NCI-H2029 treated with DMSO at 0.1 percent for 48 hours (cell line): ENCODE data around the gene CLUH.
A peak's percentile ranks its signal among the peaks of the same experiment; 100 is the strongest.
"Not testable (repeated sequence)": the region's sequence is repeated elsewhere in the genome, so short reads cannot be mapped to it uniquely, and the experiment has no call there.

Source experiments
- DNase-seq: peaks from one replicate; lab custom pipeline; 2025; lab: John Stamatoyannopoulos, UW

CLUH gene

DNA sequence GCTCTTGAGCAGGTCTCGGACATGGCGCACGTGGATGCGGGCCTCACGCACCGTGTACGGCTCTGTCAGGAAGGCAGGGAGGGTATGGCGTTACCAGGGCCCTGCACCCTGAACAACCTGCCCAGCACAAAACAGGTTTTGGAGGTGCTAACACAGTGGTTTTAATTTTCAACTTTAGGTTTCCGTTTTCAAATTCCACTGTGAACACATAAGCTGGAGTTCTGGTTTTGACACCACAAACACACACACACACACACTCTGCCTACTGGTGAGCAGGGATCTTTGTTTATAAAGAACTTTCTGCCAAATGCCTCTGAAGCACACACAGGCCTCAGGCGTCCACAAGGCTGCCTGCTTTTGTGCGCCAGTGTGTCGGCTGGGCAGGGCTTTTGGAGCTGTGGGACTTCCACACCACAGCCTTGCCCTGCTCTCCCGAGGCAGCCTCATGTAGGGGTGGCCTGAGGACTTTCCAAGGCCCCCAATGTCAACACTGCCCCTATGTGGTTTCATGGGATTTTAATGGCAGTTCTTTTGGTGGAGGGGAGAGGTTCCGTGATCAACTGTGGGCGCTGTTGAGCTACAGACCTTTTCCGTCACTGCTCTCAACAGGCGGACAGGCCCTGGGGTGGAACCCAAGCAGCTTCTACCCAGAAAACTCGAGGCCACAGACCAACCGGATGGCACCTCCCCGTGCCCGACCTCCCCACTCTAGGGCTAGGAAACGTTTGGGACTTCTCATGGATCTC, 9.4 kb downstream of the CLUH start:
- no peak for DNase-seq

DNA sequence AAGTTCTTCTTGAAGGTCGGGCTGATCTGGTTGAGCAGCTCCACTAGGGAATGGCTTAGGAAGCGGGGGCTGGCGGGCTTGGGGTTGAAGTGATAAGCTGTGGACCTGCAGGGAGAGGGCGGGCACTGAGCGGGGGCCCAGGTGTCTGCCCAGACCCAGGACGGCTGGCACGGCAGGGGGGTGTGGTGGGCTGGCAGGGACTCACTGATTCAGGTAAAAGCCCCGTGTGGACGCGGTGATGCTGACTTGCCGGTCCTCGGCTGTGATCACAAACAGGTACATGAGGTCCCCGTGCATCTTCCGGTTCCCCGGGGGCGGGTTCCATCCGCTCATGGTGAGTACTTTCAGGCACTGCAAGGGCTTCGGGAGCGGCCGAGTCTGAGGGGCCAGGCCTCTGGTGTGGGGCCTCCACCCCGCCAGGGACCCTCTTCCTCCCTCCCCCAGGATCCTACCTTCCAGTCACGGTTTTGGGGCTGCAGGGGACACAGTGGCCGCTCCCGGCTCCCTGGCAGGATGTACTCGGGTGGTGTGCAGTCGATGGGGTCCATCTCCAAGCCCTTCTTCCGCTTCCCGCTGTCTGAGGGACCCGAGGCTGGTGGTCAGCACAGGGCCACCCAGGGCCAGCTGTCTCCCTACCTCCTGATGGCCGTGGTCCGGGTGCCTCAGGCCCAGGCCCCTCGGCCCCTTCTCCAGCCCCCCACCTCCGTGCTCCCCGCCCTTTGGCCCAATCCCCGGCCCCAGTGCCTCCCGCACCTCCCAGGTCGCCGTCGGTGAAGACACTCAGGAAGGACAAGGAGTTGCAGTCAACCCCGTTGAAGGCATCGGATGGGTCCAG, 10.2 kb downstream of the CLUH start:
- DNase-seq = no peak

DNA sequence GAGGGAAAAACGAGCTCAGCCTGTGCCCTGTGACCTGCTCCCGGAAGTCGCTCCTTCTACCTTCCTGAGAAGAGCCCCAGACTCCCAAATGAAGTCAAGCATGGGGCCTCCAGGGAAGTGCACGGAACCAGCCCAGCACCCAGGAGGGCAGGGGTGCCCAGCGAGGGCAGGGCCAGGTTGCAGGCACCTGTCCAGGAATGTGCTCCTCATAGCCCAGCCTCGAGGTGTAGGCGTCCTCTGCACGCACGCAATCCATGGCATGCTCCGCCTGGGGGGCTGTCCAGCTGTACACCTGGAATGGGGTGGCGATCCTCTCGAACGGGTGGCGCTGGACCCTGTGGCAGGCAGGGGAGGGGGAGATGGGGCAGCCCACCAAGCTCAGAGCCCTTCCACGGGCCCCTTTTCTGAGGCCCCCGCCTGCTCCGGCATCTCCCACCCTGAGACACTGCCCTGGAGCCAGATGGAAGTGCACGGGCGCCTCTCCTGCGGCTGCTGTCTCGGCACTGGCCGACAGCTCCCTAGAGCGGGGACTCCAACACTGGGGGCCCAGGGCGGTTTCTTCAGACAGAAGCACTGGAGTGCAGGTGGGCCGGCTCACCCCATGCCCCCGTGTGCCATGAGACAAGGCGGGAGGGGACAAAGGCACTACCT, 10.9 kb downstream of the CLUH start:
- DNase-seq = peak; percentile 100

DNA sequence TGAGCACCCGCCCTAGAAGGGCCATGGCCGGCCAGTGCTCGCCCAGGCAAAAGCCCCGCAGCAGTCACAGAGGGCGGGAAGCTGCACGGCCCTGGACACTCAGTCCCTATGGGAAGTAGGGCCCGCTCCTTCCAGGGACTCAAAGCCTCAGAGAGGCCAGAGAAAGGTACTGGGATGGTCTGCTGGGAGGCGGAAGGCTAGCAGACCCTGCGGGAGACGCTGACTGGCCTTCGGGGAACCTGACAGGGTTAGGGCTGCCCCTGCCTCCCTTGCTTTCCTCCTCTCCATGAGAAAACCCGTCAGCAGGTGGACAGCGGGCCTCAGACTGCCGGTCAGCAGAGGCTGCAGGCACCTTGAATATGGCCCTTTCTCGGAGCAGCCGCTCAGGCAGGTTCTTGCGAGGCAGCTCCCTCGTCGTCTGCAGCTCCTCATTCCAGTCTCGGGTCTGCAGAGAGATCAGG, 11.5 kb downstream of the CLUH start:
- DNase-seq = no peak

DNA sequence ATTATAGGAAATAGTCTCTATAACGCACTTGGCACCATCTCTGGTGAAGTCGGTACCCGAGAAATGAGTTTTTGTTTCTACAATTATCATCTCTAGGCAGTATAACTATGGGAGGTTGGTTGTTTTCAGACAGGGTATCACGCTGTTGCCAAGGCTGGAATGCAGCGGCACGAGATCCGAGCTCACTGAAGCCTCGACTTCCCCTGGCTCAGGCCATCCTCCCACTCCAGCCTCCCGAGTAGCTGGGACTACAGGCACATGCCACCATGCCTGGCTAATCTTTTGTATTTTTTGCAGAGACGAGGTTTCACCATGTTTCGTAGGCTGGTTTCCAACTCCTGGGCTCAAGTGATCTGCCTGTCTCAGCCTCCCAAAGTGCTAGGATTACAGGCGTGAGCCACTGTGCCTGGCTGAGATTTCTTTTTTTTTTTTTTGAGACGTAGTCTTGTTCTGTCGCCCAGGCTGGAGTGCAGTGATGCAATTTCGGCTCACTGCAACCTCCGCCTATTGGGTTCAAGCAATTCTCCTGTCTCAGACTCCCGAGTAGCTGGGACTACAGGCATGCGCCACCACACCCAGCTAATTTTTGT, 12.3 kb downstream of the CLUH start:
- DNase-seq = not testable (repeated sequence)

DNA sequence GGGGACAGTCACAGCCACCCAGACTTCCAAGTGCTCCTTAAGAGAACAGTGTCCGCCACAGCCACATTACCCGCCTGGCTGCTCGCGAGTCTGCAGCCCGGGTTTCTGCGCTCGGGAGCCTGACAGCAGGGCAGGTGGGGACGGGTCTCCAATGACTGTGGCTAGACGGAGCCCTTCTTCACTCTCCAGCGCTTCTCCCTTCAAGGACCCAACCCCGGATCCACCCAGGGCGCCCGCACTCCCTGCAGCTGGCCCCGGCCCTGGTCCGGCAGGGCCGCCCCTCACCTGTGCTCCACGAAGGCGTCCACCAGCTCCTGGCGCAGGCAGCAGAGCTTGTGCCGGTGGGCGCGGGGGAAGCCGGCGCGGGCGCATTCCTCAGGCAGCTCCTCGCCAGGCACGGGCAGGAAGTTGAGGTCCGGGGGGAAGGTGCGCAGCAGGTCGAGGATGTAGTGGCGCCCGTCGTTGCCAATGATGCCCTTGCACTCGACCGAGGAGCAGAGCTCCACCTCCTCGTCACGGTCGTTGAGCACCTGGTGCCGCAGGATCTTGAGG, 13.9 kb downstream of the CLUH start:
- DNase-seq = no peak

DNA sequence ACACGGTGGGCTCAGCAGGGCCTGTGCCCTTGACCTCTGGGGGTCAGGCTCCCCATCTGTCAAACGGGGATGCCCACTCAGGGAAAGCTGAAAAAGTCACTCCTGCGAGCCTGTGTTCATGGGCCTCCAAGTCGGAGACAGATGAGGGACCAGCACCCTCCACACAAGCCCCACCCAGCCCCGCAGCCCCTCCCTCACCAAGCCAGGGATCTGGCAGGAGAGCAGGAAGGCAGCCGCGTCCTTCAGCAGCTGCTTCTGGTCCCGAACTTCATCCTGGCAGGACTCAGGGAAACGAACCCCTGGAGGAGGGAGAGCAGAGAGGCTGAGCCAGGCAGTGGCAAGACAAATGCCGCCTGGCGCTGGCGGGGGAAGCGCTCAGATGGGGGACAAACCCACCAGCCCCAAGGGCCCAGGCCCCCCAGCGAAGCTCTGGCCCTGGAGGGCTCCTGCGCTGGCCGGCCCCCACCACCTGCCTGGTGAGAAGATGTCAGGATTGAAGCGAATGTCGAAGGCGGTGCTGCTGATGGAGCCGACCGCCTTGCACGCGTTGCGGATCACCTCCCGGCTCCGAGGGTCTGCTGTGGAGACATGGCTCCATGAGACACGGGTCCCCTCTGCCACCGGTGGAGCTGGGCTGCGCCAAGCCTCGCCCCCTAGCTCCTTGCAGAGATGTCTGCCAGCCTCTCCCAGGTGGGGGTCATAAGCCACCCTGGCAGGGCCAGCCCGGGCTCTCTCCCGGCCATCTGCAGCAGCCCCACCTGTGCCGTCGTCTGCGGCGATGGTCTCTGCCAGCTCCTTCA, 15.4 kb downstream of the CLUH start:
- no peak for DNase-seq

DNA sequence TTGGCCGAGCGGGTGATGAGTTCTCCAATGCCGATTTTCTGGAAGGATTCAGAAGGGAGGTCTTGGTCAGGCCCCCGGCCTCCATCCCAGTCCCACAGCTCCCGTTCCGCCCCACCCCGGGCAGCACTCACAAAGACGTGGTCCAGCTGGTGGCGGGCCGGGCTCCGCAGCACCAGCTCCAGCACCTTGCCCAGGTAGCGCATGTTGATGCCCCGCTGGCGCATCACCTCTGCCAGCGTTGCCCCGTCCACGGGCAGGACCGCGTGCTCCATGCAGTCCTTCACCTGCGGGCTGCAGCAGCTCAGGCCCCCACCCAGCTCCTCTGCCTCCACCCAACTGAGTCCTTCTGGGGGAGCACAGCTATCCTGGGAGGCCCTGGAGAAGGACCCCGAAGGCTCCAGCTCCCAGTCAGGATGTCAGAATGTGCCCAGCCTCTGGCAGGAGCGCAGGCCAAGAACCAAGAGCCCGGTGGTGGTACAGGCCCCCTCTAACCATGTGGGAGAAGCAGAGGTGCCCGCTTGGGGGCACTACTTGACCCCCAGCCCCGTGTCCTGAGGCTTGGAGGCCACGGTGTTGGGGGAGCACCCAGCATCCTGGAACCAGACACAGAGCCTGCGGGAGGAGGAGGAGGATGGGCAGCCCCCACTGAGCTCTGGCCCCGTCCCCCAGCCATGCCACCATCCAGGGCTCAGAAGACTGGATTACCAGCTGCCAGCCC, 16.2 kb downstream of the CLUH start:
- DNase-seq = no peak

DNA sequence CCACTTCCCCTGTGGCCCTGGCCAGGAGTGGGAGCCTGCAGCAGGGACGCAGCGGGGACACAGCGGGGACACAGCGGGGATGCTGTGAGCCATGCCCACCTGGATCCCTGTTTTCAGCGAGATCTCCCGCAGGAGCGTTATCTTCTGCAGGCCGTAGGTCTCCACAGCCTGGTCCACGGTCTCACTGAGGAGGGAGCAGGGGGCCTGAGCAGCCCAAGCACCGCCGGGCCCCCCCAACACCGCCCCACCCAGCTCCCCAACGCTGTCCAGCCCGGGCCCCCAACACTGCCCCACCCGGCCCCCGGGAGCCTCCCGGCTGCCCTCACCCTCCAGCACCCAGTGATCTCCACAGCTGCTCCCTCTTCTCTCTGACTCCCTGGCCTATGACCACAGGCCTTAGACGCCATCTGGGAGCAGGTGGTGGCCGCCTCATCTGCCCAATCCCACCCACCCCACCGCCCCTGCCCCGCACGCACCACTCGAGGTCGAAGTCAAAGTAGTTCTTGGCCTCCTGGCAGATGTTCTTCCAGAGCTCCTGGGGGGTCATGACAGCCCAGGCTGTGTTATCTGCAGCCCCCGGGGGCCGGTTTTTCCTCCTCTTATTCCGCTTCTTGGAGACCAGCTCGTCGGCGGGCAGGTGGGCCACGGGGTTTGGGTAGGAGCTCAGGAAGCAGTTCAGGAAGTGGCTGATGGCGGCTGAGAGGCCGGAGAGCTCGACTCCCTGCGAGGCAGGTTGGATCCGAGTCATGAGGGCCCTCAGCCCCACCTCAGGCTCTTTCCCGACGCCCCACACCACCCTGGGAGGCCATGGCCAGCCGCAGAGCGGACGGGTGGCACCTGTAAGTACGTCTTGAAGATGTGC, 17.0 kb downstream of the CLUH start:
- no peak for DNase-seq

DNA sequence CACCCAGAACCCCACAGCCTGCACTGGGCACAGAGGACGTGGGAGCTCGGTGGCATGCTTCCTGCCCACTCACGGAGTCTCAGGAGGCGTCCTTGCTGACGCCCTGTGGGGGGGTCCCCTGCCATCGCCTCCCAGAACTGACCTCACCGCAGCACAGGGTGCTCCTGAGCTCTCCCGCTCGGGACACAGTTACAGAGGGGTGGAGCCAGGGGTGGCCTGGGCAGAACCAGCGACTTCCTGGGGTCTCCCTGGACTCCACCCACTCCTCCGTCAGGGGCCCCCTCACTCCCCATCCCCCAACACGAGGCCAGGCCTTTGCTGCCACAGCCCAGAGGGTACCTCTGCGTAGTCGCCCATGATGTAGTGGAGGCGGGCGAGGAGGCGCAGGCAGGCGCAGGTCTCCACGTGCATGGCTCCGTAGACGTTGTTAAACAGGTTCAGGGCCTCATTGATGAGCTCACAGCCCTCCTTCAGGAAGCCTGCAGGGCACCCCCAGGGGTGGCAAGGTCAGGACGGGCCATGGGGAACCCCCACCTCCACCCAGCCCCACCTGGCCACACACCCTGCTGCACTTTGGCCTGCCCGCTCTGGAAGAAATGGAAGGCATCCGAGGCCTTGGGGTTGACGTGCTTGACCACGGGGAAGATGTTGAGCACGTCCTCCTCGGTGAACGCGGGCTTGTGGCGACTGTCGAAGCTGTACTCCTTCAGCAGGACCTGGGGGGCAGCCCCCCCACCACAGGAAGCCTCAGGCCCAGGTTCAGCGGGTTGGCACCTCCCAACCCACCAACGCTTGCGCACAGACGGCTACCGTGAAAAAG, 17.8 kb downstream of the CLUH start:
- DNase-seq = no peak

DNA sequence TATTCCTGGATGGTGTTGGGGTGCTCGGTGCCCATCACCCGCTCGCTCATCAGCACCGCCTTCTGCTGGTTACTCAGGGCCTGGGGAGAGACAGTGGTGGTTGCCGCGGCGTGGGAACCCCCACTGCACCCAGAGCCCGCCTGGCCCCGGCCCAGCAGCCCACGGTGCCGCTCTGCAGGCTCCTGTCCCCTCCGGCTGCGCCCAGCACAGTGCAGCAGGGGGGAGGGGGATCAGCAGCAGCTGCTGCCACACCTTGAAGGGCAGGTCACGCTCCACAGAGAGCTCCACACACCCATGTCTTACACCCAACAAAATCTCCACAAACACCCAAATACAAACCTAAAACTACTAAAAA, 18.8 kb downstream of the CLUH start:
- no peak for DNase-seq

DNA sequence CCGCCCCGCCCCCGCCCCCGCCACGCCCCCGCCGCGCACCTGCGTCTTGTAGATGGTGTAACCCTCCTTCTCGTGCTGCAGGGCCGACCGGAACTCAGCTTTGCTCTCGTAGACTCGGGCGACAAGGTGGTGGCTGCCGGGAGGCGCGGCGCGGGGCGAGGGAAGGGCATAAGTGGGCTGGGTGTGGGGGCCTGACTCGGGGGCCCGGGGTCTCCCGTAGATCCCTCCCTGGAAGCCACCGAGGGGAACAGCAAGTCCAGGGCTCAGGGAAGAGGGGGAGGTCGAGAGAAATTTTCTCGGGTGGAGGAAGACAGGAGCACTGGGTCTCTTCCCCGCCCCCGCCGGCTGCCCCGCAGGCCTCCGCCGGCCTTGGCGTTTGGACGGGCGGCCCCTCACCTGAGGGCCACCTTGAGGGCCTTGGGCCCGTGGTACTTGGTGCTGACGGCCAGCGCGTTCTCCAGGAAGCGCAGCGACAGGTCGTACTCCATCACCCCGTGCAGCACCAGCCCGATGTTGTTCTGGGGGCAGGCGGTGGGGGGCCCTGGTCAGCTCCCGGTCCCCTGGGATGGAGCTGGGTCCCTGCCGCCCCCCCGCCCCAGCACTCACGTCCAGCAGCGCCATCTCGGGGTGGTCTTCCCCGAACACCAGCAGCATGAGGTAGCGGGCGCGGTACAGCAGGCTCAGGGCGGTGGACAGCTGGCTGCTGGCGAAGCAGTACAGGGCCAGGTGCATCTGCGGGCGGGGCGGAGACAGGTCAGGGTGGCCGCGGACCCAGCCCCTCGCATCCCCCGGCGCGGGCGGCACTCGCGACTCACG, 19.4 kb downstream of the CLUH start:
- DNase-seq = no peak

DNA sequence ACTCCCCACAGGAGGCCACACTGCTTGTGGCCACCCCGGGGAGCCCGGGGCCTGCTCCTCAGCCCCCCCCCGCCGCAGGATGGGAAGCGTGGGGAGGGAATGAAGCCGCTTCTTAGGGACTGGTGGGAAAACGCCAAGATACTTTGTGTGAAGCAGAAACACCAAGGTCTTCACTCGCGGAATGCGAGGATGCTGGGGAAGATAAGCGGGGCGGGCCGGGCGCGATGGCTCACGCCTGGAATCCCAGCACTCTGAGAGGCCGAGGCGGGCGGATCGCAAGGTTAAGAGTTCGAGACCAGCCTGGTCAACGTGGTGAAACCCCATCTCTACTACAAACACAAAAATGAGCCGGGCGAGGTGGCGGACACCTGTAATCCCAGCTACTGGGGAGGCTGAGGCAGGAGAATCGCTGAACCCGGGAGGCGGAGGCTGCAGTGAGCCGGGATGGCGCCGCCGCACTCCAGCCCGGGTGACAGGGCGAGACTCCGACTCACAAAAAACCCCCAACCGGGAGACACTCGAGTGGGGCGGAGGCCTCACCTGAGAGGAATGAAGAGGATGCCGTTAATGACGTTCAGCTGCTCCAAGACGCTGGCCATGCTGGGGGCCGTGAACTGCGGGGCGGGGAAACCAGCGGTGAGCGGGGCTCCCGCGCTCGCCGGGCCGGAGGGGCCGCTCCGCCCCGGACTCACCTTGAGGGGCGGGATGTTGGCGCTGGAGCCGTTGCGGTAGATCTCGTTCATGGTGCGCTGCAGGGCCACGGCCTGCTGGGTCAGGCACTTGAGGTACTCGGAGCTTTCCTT, 20.3 kb downstream of the CLUH start:
- DNase-seq = no peak

DNA sequence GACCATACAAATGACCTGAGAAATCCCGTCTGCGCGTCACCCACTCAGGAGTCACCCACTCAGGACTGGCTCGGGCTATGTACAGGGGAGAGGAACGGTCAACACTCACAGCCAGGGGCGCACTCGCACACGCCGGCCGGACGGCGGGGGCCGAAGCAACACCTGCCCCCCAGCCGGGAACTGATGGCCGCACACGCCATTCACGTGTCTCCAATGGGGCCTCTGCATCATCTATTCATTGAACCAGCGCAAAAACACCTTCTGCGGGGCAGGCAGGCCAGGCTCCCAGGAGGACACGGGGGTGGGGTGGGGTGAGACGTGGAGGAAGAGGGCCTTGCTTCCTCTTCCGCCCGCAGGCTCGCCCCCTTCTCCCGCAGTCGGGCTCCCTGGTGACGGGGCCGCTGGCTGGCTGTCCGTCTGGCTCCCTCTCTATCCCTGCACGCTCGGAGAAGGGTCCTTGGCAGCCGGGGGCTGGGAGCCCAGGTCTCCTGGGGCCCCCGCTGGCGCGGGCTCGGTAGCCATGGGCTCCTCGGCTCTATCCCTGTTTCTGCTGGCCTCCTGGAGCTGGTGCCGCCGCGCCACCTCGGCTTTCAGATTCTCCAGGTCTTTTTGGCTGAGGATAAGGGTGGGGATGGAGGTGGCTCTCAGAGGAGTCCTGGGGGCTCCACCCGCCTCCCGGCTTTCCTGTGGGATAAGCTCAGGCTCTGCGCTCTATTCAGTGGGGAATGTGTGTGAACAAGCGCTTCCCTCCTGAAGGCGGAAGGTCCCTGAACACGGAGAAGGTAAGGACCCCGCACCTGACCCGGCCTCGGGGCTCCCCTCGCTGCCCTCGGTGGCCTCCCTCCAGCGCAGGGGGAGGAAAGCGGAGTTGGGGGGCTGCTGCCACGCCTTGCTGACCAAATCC, 21.1 kb downstream of the CLUH start:
- no peak for DNase-seq

DNA sequence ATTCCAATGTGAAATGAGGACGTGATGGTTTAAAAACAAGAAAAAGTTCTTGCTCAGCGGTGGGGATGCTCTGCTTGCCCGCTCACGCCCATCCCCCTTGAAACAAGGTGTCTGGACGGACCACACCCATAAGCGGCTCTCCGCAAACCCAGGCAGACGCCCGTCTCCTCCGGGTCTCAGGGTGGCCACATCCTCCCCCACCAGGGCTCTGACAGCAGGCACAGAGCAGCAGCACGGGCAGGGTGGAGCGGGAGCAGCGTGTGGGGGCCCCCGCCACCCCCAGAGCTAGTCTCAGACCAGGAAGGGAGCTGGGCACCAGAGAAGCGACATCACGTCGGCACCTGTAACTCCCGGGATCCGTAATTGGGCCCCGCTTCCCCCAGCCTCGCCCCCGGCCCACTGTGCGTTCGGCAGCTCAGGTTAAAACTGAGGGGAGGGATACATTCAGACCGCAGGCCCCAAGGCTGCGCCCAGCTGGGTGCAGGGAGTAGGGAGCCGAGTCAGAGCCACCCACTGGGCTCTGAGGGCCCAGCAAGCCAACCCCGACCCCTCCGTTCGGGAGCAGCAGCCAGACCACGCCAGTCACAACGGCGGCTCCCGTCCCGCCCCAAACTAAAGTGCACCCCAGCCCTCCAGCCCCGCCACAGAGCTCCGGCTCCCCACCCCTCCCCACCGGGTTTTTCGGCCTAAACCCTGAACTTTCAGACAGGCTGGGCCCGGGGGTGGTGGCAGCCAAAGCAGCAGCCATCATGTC, 22.0 kb downstream of the CLUH start:
- no peak for DNase-seq
